Nephron (organoid): Measurements from ENCODE around the gene SND1.

ENCODE experiments used
- H3K27ac Mint-ChIP-seq, 3 experiments: 2 replicates each; pipeline ENCODE4 v1.8.0; 2020; ENCODE audit warnings: mixed read lengths in 3 of 3, mild to moderate bottlenecking in 2 of 3, moderate library complexity in 1 of 3
- H3K27me3 Mint-ChIP-seq: 2 replicates; pipeline ENCODE4 v1.8.0; 2021; ENCODE audit warnings: low read depth, mild to moderate bottlenecking, moderate library complexity, mixed read lengths
- H3K36me3 Mint-ChIP-seq: 2 replicates; pipeline ENCODE4 v1.8.0; 2020; ENCODE audit warnings: low read depth, mixed read lengths
- H3K4me1 Mint-ChIP-seq: 2 replicates; pipeline ENCODE4 v1.8.0; 2020; ENCODE audit warnings: mixed read lengths
- H3K4me3 Mint-ChIP-seq, 3 experiments: 2 replicates each; pipeline ENCODE4 v1.8.0; 2020; ENCODE audit warnings: mild to moderate bottlenecking in 3 of 3, mixed read lengths in 3 of 3, moderate library complexity in 2 of 3
- H3K9me3 Mint-ChIP-seq: 2 replicates; pipeline ENCODE4 v1.8.0; 2020; ENCODE audit warnings: mixed read lengths
- CTCF ChIP-seq, 3 experiments: fragments of 200-600 bp; sonication (generic); IDR thresholded peaks; one replicate each; pipeline ENCODE4 v1.5.0; 2021; ENCODE audit warnings: antibody characterized with exemption in 3 of 3; ENCODE audit not compliant: unreplicated experiment in 3 of 3

SND1 gene

GRCh38 chr7:127629268-127629854 is 22.6 kb upstream of the SND1 start:
- Mint-ChIP-seq H3K27me3 (peaks cover 15% of the 10 kb centered on the region), H3K4me1 (no peaks in the 10 kb centered on the region), H3K9me3 (peaks cover 4% of the 10 kb centered on the region), H3K4me3 (no peak overlapping the region), H3K36me3 (no peaks in the 10 kb centered on the region), H3K27ac (no peak overlapping the region)
- TF ChIP-seq CTCF (IDR thresholded peaks at IDR 0.05; ENCODE audit: unreplicated experiment in 3 of 3), result peak in 2 of 3 experiments; percentile 14 to 36

- peaks cover 14% of the 10 kb centered on the region for H3K27me3 Mint-ChIP-seq
- no peak for TF ChIP-seq CTCF (IDR thresholded peaks at IDR 0.05; ENCODE audit: unreplicated experiment in 3 of 3)
- H3K9me3 Mint-ChIP-seq, result peaks cover 3% of the 10 kb centered on the region
- H3K36me3 Mint-ChIP-seq, result no peaks in the 10 kb centered on the region
- H3K4me1 Mint-ChIP-seq, result no peaks in the 10 kb centered on the region
- peak overlapping the region in 1 of 3 experiments; percentile 45 for H3K27ac Mint-ChIP-seq
- H3K4me3 Mint-ChIP-seq, result no peak overlapping the region
These were observed 19.6 kb upstream of the SND1 start for GRCh38 chr7:127632276-127632910.

GRCh38 chr7:127635659-127636285 is 16.2 kb upstream of the SND1 start:
- peaks cover 14% of the 10 kb centered on the region for H3K27me3 Mint-ChIP-seq
- H3K9me3 Mint-ChIP-seq, result peaks cover 8% of the 10 kb centered on the region
- H3K27ac Mint-ChIP-seq, result no peak overlapping the region
- no peak for TF ChIP-seq CTCF (IDR thresholded peaks at IDR 0.05; ENCODE audit: unreplicated experiment in 3 of 3)
- H3K36me3 Mint-ChIP-seq, result no peaks in the 10 kb centered on the region
- no peak overlapping the region for H3K4me3 Mint-ChIP-seq
- H3K4me1 Mint-ChIP-seq, result no peaks in the 10 kb centered on the region

GRCh38 chr7:127638197-127638596 is 13.8 kb upstream of the SND1 start:
- no peaks in the 10 kb centered on the region for H3K4me1 Mint-ChIP-seq
- H3K27ac Mint-ChIP-seq, result no peak overlapping the region
- H3K4me3 Mint-ChIP-seq, result no peak overlapping the region
- no peak for TF ChIP-seq CTCF (IDR thresholded peaks at IDR 0.05; ENCODE audit: unreplicated experiment in 3 of 3)
- H3K9me3 Mint-ChIP-seq, result peaks cover 8% of the 10 kb centered on the region
- H3K36me3 Mint-ChIP-seq, result no peaks in the 10 kb centered on the region
- H3K27me3 Mint-ChIP-seq, result peaks cover 7% of the 10 kb centered on the region

GRCh38 chr7:127644484-127644883 is 7.5 kb upstream of the SND1 start:
- Mint-ChIP-seq H3K4me1 (no peaks in the 10 kb centered on the region), H3K9me3 (peaks cover 2% of the 10 kb centered on the region), H3K4me3 (no peak overlapping the region), H3K36me3 (no peaks in the 10 kb centered on the region), H3K27ac (peak overlapping the region in 2 of 3 experiments; percentile 16 to 19), H3K27me3 (peaks cover 4% of the 10 kb centered on the region)
- TF ChIP-seq CTCF (IDR thresholded peaks at IDR 0.05; ENCODE audit: unreplicated experiment in 3 of 3), result no peak
